GM20000 (cell line): Measurements from ENCODE around the gene SLC15A1.
A peak's percentile ranks its signal among the peaks of the same experiment; 100 is the strongest.

Source experiments
- DNase-seq: peaks from one replicate; pipeline ENCODE4 v3.0.0; 2012; ENCODE audit warnings: low spot score
- TF ChIP-seq, protein P1 (sequence below): IDR thresholded peaks from 2 replicates; pipeline ENCODE4 v1.5.1; 2012; ENCODE audit warnings: mild to moderate bottlenecking, control low read depth; ENCODE audit errors: extremely low read depth, missing control alignments

SLC15A1 gene

DNA sequence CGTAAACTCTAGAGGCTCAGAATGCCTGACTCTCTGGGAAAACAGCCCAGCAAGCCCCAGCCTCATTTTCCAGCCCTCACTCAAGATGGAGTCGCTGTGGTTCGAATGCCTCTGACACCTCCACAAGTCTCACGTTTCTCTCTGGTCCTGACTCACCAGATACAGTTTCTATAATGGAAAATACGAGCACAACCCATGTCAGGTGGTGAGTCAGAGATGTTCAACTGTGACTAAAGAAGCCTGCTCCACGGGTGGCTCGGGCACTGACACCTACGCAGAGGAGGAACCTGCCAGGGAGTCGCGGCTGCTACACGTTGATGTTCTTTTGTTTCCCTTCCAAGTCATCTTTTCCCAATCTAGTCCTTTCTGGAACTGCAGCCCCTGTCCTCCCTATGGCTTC, 88.4 kb downstream of the SLC15A1 start:
- no peak for DNase-seq
- TF ChIP-seq, protein P1, sequence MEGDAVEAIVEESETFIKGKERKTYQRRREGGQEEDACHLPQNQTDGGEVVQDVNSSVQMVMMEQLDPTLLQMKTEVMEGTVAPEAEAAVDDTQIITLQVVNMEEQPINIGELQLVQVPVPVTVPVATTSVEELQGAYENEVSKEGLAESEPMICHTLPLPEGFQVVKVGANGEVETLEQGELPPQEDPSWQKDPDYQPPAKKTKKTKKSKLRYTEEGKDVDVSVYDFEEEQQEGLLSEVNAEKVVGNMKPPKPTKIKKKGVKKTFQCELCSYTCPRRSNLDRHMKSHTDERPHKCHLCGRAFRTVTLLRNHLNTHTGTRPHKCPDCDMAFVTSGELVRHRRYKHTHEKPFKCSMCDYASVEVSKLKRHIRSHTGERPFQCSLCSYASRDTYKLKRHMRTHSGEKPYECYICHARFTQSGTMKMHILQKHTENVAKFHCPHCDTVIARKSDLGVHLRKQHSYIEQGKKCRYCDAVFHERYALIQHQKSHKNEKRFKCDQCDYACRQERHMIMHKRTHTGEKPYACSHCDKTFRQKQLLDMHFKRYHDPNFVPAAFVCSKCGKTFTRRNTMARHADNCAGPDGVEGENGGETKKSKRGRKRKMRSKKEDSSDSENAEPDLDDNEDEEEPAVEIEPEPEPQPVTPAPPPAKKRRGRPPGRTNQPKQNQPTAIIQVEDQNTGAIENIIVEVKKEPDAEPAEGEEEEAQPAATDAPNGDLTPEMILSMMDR, result no peak

DNA sequence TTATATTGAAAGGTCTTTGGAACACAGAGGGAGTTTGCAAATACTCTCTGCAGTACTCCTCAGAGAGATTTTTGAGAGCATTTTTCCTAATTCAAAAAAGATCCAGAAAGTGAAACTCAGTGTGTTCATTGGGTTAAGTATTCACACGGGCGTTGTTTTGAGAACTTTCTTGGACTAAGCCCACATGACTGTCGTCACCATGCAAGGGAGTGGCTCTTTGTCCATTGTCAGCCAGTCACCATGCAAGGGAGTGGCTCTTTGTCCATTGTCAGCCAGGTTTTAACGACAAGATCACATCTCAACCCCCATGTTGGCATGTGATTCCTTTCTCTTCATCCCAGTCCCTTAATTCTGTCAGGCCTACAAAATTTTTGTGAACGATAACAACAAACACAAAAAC, 94.3 kb downstream of the SLC15A1 start:
- TF ChIP-seq, protein P1, result no peak
- DNase-seq, result no peak

- no peak for DNase-seq
- TF ChIP-seq, protein P1, result no peak
Measured at GRCh38 chr13:98657506-98658085, 94.9 kb downstream of the SLC15A1 start.

DNA sequence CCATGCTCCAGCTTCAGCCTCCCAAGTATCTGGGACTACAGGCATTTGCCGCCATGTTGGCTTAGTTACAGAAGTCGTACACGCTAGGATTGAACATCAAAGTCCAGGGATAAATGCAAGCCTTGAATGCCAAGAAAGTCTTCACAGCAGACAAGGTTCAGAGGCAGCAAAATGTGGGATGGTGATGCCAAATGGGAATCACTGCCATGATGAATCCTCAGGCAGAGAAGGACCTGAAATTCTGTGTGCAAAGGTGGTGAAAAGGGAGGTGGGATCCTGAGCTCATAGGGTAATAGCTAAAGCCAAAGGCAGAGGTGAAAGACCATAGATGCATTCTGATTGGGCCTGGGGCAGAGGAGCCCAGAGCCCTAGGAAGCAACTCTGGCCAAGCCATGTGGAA, 96.2 kb downstream of the SLC15A1 start:
- DNase-seq, result no peak
- TF ChIP-seq, protein P1, result no peak

DNA sequence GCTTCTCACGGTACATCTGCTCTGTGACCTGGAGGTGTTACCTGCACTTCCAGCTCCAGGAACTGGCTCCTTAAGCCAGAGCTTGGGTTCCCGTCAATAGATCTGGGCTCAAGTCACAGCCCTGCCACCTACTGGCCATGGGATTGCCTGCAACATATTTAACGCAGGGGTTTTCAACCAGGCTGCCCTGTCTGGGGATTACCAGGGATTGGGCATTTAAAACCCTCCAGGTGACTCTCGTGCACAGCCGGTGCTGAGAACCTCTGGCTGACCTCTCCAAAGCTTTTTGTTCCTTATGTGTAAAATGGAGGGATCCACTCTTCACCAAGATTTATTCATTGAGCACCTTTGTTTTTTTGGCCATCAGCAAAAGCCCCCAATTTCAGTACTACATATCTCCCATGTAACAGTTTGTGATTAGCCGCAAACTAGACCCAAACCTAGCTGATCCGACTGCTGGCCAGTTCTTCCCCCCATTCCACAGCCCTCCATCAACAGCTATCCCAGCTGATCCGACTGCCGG, 98.9 kb downstream of the SLC15A1 start:
- TF ChIP-seq, protein P1, result peak; percentile 94
- peak; percentile 76 for DNase-seq

- DNase-seq, result no peak
- TF ChIP-seq, protein P1, result no peak
Measured at GRCh38 chr13:98652721-98653462, 99.6 kb downstream of the SLC15A1 start.

DNA sequence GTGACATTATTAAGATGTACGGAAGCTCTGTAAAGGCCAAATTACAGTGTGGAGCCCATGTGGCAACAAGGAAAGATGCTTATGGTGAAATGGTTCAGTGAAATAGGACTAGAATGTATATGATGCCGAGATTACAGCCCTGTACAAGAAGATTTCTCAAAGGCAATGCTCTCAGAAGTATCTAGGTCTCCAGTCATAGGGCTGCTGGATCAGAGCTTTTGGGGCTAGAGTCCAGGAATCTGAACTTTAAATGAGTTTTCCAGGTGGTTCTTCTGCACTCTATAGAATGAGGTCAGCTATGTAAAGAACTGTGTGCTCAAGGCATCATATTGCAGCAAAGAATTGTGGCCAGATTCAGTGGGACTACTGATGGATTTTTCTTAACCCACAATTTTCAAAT, 100.2 kb downstream of the SLC15A1 start:
- DNase-seq, result no peak
- TF ChIP-seq, protein P1, result no peak
